Ureter (tissue), 1 donor: ENCODE measurements around the gene SCYGR3. TPM values are rescaled to one million over a fixed set of nuclear protein-coding genes. Genes with fewer than 3 reads are reported as not detected.

Experiments
- total RNA-seq: library from RNA; stranded (reverse); gene quantifications from one replicate; pipeline ENCODE4 v1.2.4, GENCODE V29; 2023
- donor health status: DM: yes; HTN: yes; CAD: no.

SCYGR3 gene
- total RNA-seq, 1 donor from 2014 or later = not detected

Other genes with a start within 250 kb of the SCYGR3 start
- not detected for gene TM4SF20, start 235.5 kb downstream of the SCYGR3 start, total RNA-seq
- gene SCYGR1, start 226.9 kb downstream of the SCYGR3 start, total RNA-seq = not detected
- 80.5 TPM for gene AGFG1, start 142.7 kb downstream of the SCYGR3 start, total RNA-seq
- not detected for gene SCYGR2, start 15.9 kb downstream of the SCYGR3 start, total RNA-seq
- gene SCYGR4, start 2.7 kb upstream of the SCYGR3 start, total RNA-seq = not detected
- gene SCYGR5, start 52.0 kb upstream of the SCYGR3 start, total RNA-seq = not detected
- 1.9 TPM for gene SLC19A3, start 103.2 kb upstream of the SCYGR3 start, total RNA-seq
- not detected for gene SCYGR6, start 109.9 kb upstream of the SCYGR3 start, total RNA-seq
- not detected for gene SCYGR7, start 113.5 kb upstream of the SCYGR3 start, total RNA-seq
- not detected for gene SCYGR8, start 131.1 kb upstream of the SCYGR3 start, total RNA-seq
- gene CCL20, start 199.0 kb upstream of the SCYGR3 start, total RNA-seq = 2.3 TPM